SK-N-MC (cell line): ENCODE measurements around the gene NTF3.

Experiments used
- EZH2 ChIP-seq: fragments of 200-600 bp; sonication (generic); IDR thresholded peaks from one replicate; pipeline ENCODE4 v1.6.1; 2017; ENCODE audit warnings: antibody characterized with exemption
- FOXP2 ChIP-seq: optimal IDR thresholded peaks from 2 replicates; pipeline ENCODE3; 2011; ENCODE audit warnings: mild to moderate bottlenecking, moderate library complexity; ENCODE audit not compliant: insufficient read depth; ENCODE audit errors: extremely low read length, control extremely low read depth
- POLR2AphosphoS5 ChIP-seq: IDR thresholded peaks from 2 replicates; pipeline ENCODE4 v1.6.1; 2012; ENCODE audit warnings: mild to moderate bottlenecking, low read depth, low read length, borderline replicate concordance

DNA sequence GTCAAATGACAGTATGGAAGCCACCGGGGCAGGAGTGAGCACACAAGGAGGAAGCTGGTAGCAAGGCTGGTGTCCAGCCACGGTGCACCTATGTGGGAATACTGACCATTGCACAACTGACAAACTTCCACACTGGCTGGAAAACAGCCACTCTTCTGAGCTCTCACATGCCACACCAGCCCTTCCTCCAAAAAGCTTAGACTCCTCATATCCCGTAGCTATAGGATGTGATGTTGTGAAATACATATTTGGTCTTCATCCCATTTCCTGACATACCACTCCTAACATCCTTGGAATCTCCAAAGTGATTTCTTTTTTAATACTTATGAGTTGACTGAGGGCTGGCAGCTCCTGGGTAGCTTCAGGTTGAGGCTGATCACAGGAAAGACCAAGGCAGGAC lies 103.6 kb downstream of the NTF3 start:
- TF ChIP-seq POLR2AphosphoS5 (no peak), EZH2 (no peak), FOXP2 (no peak)
